K562 (cell line): ENCODE results near the gene LAMA5. TPM values are rescaled to one million over a fixed set of nuclear protein-coding genes. Genes with fewer than 3 reads are reported as not detected.

ENCODE experiments used
- ETV1 ChIP-seq: fragments of 450-650 bp; conservative IDR thresholded peaks from 2 replicates; pipeline ENCODE4 v1.6.1; 2016; ENCODE audit warnings: missing genetic modification characterization, control low read depth, low read depth, missing compliant biosample characterization
- KHSRP ChIP-seq: fragments of 450-650 bp; IDR thresholded peaks from 2 replicates; pipeline ENCODE4 v1.6.1; 2017
- ZBTB1 ChIP-seq: sonication (generic); formaldehyde crosslinking; IDR thresholded peaks from 2 replicates; pipeline ENCODE4 v1.8.1; 2023; ENCODE audit warnings: missing genetic modification reagents, low read depth, mild to moderate bottlenecking, borderline replicate concordance
- ZNF174 ChIP-seq: fragments of 250-450 bp; sonication (Bioruptor Pico); IDR thresholded peaks from 2 replicates; pipeline ENCODE4 v1.4.0; 2020; ENCODE audit warnings: mild to moderate bottlenecking
- ZNF217 ChIP-seq: sonication (generic); formaldehyde crosslinking; IDR thresholded peaks from 2 replicates; pipeline ENCODE4 v1.8.0; 2022; ENCODE audit warnings: mild to moderate bottlenecking, missing genetic modification reagents
- ZNF444 ChIP-seq: fragments of 250-450 bp; sonication (Bioruptor Pico); IDR thresholded peaks from 2 replicates; pipeline ENCODE4 v1.4.0; 2020; ENCODE audit warnings: mild to moderate bottlenecking, moderate library complexity
- polyA plus RNA-seq, 8 experiments: library from polyadenylated mRNA; depleted of rRNA in 4 of 8; stranded (reverse) in 5 of 8; unstranded in 3 of 8; fragments of >200 nt; fragmentation: Nextera tagmentation in 2 of 8; fragmentation: Illumina TruSeq in 1 of 8; extraction: Ambion mirVana in 2 of 8; extraction: Trizol in 1 of 8; gene quantifications; 2 replicates each; pipeline versions ENCODE4 v1.2.1 to v1.2.3, GENCODE V29; 2011 to 2014; ENCODE audit warnings: inconsistent platforms in 1 of 8, missing spikeins in 1 of 8
- total RNA-seq, 7 experiments: library from RNA; depleted of rRNA in 6 of 7; stranded (reverse); fragments of >200 nt in 6 of 7; fragmentation: Illumina TruSeq in 2 of 7; extraction: Trizol in 2 of 7; gene quantifications; 2 replicates each; pipeline versions ENCODE4 v1.2.1 to v1.2.3, GENCODE V29; 2011 to 2021; ENCODE audit warnings: low replicate concordance in 1 of 7
- TF ChIP-seq, protein P1 (sequence below): fragments of 250-450 bp; sonication (Bioruptor Pico); IDR thresholded peaks from 2 replicates; pipeline ENCODE4 v1.8.0; 2021; ENCODE audit warnings: moderate library complexity, mild to moderate bottlenecking, inconsistent platforms
- TF ChIP-seq, protein P2 (sequence below): fragments of 450-650 bp; formaldehyde crosslinking; IDR thresholded peaks from 2 replicates; pipeline ENCODE4 v1.4.0; 2020; ENCODE audit warnings: mild to moderate bottlenecking, mixed read lengths

The LAMA5 gene
- total and polyA plus RNA-seq, 9 of the 15 experiments (the other 6 are each of a cell fraction or from before 2014, with no cell fraction given): 0.31 to 101 (median 7.8) TPM

DNA sequence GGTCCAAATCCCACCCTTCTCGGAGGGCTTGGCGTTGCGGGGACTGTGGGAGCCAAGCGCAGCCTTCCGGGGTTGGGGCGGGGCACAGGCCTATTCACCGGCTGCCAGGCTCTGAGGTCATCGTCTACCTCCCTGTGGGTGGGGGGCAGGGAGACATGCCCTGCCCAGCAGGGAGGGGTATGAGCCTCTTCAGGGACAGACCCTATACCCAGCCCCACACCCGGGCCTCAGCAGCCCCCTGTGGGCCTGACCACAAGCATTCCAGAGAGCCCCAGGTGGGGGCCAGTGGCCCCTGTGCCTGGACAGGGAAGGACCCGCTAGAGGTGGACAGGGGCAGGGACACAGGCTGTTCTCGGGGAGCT is 11.6 kb downstream of the LAMA5 start (continued):
- TF ChIP-seq KHSRP (no peak), ZNF217 (CRISPR knock-in tag) (no peak), ETV1 (tag) (no peak), ZNF444 (CRISPR knock-in tag) (no peak), ZNF174 (CRISPR knock-in tag) (no peak), ZBTB1 (CRISPR knock-in tag) (no peak)
- TF ChIP-seq, protein P1, sequence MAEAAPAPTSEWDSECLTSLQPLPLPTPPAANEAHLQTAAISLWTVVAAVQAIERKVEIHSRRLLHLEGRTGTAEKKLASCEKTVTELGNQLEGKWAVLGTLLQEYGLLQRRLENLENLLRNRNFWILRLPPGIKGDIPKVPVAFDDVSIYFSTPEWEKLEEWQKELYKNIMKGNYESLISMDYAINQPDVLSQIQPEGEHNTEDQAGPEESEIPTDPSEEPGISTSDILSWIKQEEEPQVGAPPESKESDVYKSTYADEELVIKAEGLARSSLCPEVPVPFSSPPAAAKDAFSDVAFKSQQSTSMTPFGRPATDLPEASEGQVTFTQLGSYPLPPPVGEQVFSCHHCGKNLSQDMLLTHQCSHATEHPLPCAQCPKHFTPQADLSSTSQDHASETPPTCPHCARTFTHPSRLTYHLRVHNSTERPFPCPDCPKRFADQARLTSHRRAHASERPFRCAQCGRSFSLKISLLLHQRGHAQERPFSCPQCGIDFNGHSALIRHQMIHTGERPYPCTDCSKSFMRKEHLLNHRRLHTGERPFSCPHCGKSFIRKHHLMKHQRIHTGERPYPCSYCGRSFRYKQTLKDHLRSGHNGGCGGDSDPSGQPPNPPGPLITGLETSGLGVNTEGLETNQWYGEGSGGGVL: no peak
- TF ChIP-seq, protein P2, sequence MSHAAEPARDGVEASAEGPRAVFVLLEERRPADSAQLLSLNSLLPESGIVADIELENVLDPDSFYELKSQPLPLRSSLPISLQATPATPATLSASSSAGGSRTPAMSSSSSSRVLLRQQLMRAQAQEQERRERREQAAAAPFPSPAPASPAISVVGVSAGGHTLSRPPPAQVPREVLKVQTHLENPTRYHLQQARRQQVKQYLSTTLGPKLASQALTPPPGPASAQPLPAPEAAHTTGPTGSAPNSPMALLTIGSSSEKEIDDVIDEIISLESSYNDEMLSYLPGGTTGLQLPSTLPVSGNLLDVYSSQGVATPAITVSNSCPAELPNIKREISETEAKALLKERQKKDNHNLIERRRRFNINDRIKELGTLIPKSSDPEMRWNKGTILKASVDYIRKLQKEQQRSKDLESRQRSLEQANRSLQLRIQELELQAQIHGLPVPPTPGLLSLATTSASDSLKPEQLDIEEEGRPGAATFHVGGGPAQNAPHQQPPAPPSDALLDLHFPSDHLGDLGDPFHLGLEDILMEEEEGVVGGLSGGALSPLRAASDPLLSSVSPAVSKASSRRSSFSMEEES (CRISPR knock-in tag): no peak
